ENCODE measurements around the gene HINT3.

GRCh38 chr6:125922322-125922860 lies 34.2 kb upstream of the HINT3 start:
- TF ChIP-seq POLR2A (IDR thresholded peaks at IDR 0.05) (no peak), CTCF (IDR thresholded peaks at IDR 0.05) (no peak)
